OCI-LY1 (cell line): Measurements from ENCODE around the gene PJA2.

Experiments
- CTCF ChIP-seq: fragments of 200-600 bp; sonication (generic), shearing (Covaris generic); IDR thresholded peaks from 2 replicates; pipeline ENCODE4 v1.5.1; 2017; ENCODE audit warnings: mild to moderate bottlenecking, antibody characterized with exemption, low read length, moderate library complexity, mixed read lengths
- EZH2 ChIP-seq: fragments of 200-600 bp; sonication (generic), shearing (Covaris generic); IDR thresholded peaks from 2 replicates; pipeline ENCODE4 v1.8.0; 2017; ENCODE audit warnings: borderline replicate concordance, mixed run types, mild to moderate bottlenecking, antibody characterized with exemption, low read length, moderate library complexity, mixed read lengths

GRCh38 chr5:109452661-109453060, 42.9 kb upstream of the PJA2 start:
- TF ChIP-seq EZH2 (no peak), CTCF (no peak)
